HS-5 (cell line): Measurements from ENCODE around the gene HIVEP1.
A peak's percentile ranks its signal among the peaks of the same experiment; 100 is the strongest.

Experiments used
- DNase-seq: peaks from one replicate; pipeline ENCODE4 v3.0.0-alpha.2; 2012; ENCODE audit warnings: low read depth

HIVEP1 gene

GRCh38 chr6:12051861-12052368 lies 39.8 kb downstream of the HIVEP1 start:
- DNase-seq: no peak

- no peak for DNase-seq
Measured at GRCh38 chr6:12058172-12058961, 46.3 kb downstream of the HIVEP1 start.

- no peak for DNase-seq
Measured at GRCh38 chr6:12060780-12061609, 48.9 kb downstream of the HIVEP1 start.

- no peak for DNase-seq
Measured at GRCh38 chr6:12062605-12063004, 50.5 kb downstream of the HIVEP1 start.

- DNase-seq: peak; percentile 56
Measured at GRCh38 chr6:12064131-12064530, 52.0 kb downstream of the HIVEP1 start.

GRCh38 chr6:12064538-12065071 lies 52.5 kb downstream of the HIVEP1 start:
- no peak for DNase-seq

- DNase-seq: no peak
Measured at GRCh38 chr6:12065321-12066140, 53.4 kb downstream of the HIVEP1 start.

- DNase-seq: no peak
Measured at GRCh38 chr6:12066297-12066696, 54.2 kb downstream of the HIVEP1 start.

GRCh38 chr6:12068899-12069557 lies 56.9 kb downstream of the HIVEP1 start:
- DNase-seq: no peak

- no peak for DNase-seq
Measured at GRCh38 chr6:12069891-12070529, 57.9 kb downstream of the HIVEP1 start.

- no peak for DNase-seq
Measured at GRCh38 chr6:12071064-12071615, 59.0 kb downstream of the HIVEP1 start.

- DNase-seq: no peak
Measured at GRCh38 chr6:12075067-12075563, 63.0 kb downstream of the HIVEP1 start.

- no peak for DNase-seq
Measured at GRCh38 chr6:12077021-12077710, 65.1 kb downstream of the HIVEP1 start.

- DNase-seq: no peak
Measured at GRCh38 chr6:12078014-12078413, 65.9 kb downstream of the HIVEP1 start.

- no peak for DNase-seq
Measured at GRCh38 chr6:12081771-12082170, 69.7 kb downstream of the HIVEP1 start.

GRCh38 chr6:12082368-12082767 lies 70.3 kb downstream of the HIVEP1 start:
- no peak for DNase-seq

GRCh38 chr6:12083302-12083701 lies 71.2 kb downstream of the HIVEP1 start:
- no peak for DNase-seq

- no peak for DNase-seq
Measured at GRCh38 chr6:12083763-12084162, 71.7 kb downstream of the HIVEP1 start.

GRCh38 chr6:12084681-12085080 lies 72.6 kb downstream of the HIVEP1 start:
- no peak for DNase-seq

GRCh38 chr6:12088531-12088930 lies 76.4 kb downstream of the HIVEP1 start:
- no peak for DNase-seq
